ENCODE measurements around the gene COL4A5. TPM values are rescaled to one million over a fixed set of nuclear protein-coding genes. Genes with fewer than 3 reads are reported as not detected.

COL4A5 gene
- total RNA-seq, 1 experiment from 2014 or later = 8.3 TPM

DNA sequence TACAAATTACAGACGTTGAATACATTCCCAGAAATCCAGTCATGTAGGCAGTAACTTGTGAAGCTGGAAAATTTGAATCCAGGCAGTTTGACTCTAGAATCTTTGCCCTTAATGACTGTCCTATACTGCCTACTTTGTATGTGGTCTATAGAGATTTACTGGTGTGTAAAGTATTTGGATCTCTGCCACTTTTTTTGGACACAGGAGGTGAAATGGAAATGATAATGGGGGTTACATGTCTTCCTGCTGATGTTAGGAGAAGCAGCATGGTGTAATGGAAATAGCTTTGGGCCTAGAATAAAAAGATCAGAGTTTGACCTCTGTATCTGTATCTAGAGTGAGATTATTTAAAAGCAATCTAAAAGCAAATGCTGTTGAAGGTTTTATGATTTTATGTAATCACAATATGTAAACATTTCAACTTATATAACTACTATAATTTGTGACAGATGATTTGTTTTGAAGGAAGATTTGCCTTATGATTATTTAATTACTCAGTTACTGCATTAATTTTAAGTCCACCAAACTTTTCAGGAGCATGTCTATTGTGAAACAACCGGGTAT lies 3.3 kb downstream of the COL4A5 start:
- ATAC-seq (no peak), DNase-seq (ENCODE audit: low read depth, low spot score) (no peak)
- Histone ChIP-seq H3K4me3 (ENCODE audit: low read depth in 2 of 2, low read length in 2 of 2) (no peak overlapping the region), H3K4me1 (ENCODE audit: control insufficient read depth, insufficient read depth, low read length) (no peaks in the 10 kb centered on the region; the same call in 1 of the 2 replicates), H3K27me3 (ENCODE audit: control insufficient read depth, insufficient read depth, low read length) (peaks cover 6% of the 10 kb centered on the region), H3K27ac (ENCODE audit: low read length) (no peak overlapping the region), H3K9me3 (ENCODE audit: control insufficient read depth, insufficient read depth, low read depth, low read length) (no peaks in the 10 kb centered on the region), H3K36me3 (ENCODE audit: control insufficient read depth, insufficient read depth, low read length) (no peaks in the 10 kb centered on the region)
- ChIA-PET POLR2A (no interaction called here), CTCF (no interaction called here)
- no TSS peak for BruUV-seq (replicated peaks)
- in situ Hi-C loops (cut with HindIII; ENCODE audit: low pct_unique_long_range_greater_than_20kb, low sequenced_read_pairs) (no loop called here), intact Hi-C loops (cut with micrococcal nuclease; ENCODE audit: unreplicated experiment) (no loop called here)
- TF ChIP-seq TCF7L2 (IDR thresholded peaks at IDR 0.05; ENCODE audit: low read depth, low read length) (no peak), POLR2AphosphoS5 (IDR thresholded peaks at IDR 0.05; ENCODE audit: low read depth, low read length) (no peak), SIN3A (IDR thresholded peaks at IDR 0.05; ENCODE audit: borderline replicate concordance, insufficient read depth, low read depth, low read length) (no peak)
- TF ChIP-seq, protein P1, sequence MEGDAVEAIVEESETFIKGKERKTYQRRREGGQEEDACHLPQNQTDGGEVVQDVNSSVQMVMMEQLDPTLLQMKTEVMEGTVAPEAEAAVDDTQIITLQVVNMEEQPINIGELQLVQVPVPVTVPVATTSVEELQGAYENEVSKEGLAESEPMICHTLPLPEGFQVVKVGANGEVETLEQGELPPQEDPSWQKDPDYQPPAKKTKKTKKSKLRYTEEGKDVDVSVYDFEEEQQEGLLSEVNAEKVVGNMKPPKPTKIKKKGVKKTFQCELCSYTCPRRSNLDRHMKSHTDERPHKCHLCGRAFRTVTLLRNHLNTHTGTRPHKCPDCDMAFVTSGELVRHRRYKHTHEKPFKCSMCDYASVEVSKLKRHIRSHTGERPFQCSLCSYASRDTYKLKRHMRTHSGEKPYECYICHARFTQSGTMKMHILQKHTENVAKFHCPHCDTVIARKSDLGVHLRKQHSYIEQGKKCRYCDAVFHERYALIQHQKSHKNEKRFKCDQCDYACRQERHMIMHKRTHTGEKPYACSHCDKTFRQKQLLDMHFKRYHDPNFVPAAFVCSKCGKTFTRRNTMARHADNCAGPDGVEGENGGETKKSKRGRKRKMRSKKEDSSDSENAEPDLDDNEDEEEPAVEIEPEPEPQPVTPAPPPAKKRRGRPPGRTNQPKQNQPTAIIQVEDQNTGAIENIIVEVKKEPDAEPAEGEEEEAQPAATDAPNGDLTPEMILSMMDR (IDR thresholded peaks at IDR 0.05) = no peak
- TF ChIP-seq, protein P2, sequence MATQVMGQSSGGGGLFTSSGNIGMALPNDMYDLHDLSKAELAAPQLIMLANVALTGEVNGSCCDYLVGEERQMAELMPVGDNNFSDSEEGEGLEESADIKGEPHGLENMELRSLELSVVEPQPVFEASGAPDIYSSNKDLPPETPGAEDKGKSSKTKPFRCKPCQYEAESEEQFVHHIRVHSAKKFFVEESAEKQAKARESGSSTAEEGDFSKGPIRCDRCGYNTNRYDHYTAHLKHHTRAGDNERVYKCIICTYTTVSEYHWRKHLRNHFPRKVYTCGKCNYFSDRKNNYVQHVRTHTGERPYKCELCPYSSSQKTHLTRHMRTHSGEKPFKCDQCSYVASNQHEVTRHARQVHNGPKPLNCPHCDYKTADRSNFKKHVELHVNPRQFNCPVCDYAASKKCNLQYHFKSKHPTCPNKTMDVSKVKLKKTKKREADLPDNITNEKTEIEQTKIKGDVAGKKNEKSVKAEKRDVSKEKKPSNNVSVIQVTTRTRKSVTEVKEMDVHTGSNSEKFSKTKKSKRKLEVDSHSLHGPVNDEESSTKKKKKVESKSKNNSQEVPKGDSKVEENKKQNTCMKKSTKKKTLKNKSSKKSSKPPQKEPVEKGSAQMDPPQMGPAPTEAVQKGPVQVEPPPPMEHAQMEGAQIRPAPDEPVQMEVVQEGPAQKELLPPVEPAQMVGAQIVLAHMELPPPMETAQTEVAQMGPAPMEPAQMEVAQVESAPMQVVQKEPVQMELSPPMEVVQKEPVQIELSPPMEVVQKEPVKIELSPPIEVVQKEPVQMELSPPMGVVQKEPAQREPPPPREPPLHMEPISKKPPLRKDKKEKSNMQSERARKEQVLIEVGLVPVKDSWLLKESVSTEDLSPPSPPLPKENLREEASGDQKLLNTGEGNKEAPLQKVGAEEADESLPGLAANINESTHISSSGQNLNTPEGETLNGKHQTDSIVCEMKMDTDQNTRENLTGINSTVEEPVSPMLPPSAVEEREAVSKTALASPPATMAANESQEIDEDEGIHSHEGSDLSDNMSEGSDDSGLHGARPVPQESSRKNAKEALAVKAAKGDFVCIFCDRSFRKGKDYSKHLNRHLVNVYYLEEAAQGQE (IDR thresholded peaks at IDR 0.05; ENCODE audit: insufficient read depth in 1 of 2, low read depth in 2 of 2, low read length in 1 of 2) = no peak

DNA sequence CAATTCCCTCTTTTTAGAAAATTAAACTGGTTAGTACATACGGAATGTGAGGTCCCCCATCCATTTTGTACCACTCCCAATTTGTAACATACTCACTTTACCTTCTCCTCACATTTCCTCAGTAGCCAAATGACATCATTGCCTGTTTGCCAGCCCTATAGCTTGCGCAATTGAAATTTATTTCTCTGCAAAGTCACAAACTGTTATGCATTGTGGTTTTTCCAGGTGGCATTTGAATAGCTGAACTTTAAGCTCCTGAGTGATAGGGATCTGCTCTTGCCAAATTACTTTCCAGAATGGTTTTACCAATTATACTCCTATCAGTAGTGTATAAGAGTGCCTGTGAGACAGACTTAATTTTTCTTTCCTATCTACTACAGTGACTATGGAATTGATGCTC lies 7.7 kb downstream of the COL4A5 start:
- H3K4me3 ChIP-seq (ENCODE audit: low read depth in 2 of 2, low read length in 2 of 2) = no peak overlapping the region
- intact Hi-C loops (cut with micrococcal nuclease; ENCODE audit: unreplicated experiment) (no loop called here), in situ Hi-C loops (cut with HindIII; ENCODE audit: low pct_unique_long_range_greater_than_20kb, low sequenced_read_pairs) (no loop called here)
- ATAC-seq (no peak), DNase-seq (ENCODE audit: low read depth, low spot score) (no peak)
- H3K27me3 ChIP-seq (ENCODE audit: control insufficient read depth, insufficient read depth, low read length) = no peaks in the 10 kb centered on the region
- ChIA-PET CTCF (no interaction called here), POLR2A (interaction anchor here (0.6 kb wide), 1 partner anchor 153 kb away, joined by 6 read pairs; no protein-coding TSS in a partner anchor)
- BruUV-seq (replicated peaks) = no TSS peak
- no peaks in the 10 kb centered on the region for H3K36me3 ChIP-seq (ENCODE audit: control insufficient read depth, insufficient read depth, low read length)
- H3K9me3 ChIP-seq (ENCODE audit: control insufficient read depth, insufficient read depth, low read depth, low read length) = no peaks in the 10 kb centered on the region
- no peaks in the 10 kb centered on the region for H3K4me1 ChIP-seq (ENCODE audit: control insufficient read depth, insufficient read depth, low read length)
- no peak overlapping the region for H3K27ac ChIP-seq (ENCODE audit: low read length)
- TF ChIP-seq SIN3A (IDR thresholded peaks at IDR 0.05; ENCODE audit: borderline replicate concordance, insufficient read depth, low read depth, low read length) (no peak), POLR2AphosphoS5 (IDR thresholded peaks at IDR 0.05; ENCODE audit: low read depth, low read length) (no peak), TCF7L2 (IDR thresholded peaks at IDR 0.05; ENCODE audit: low read depth, low read length) (no peak)
- TF ChIP-seq, protein P1 (IDR thresholded peaks at IDR 0.05) = no peak
- TF ChIP-seq, protein P2 (IDR thresholded peaks at IDR 0.05; ENCODE audit: insufficient read depth in 1 of 2, low read depth in 2 of 2, low read length in 1 of 2) = no peak
